ENCODE data around the gene DEAF1.

Gene DEAF1

DNA sequence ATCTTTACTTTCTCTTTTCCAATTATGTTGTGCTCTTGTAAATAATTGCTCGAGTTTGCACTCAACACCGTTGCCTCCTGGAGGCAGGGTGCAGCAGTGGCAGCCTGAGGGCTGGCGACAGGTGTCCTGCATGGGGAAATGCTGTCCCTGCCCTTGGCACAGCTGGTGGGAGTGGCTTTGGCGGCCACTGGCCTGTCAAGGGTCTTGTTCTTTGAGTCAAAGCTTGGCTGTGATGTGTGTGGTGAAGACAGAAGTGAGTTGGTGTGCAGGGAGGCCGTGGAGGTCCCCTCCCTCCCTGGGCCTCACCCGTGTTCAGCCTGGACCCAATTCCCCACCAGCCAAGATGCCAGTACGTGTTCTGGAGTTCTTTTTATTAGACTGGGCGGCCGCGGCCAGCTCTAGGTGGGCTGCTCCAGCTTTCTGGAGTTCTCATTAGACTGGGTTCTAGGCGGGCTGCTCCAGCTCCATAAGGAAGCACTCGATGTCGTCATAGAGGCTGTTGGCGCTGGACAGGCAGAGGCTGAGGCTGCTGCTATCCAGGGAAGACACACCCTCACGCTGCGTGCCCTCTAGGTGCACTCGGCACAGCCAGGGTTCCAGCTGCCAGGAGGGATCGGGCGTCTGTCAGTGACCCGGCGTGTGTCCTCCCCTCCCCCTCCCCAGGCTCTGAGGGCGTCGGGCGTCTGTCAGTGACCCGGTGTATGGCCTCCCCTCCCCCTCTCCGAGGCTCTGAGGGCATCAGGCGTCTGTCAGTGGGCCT is 82.6 kb downstream of the DEAF1 start:
- Histone ChIP-seq H3K27me3 (ENCODE audit: control insufficient read depth, insufficient read depth, low read length, poor library complexity, severe bottlenecking) (no peaks in the 10 kb centered on the region), H3K4me3 (ENCODE audit: insufficient read depth, low read depth, low read length) (no peak overlapping the region), H3K9me3 (ENCODE audit: control insufficient read depth, low read length) (no peaks in the 10 kb centered on the region), H3K36me3 (ENCODE audit: control insufficient read depth, insufficient read depth, low read length) (peaks cover 25% of the 10 kb centered on the region), H3K27ac (ENCODE audit: insufficient read depth, low read depth, low read length, poor library complexity, severe bottlenecking) (no peak overlapping the region), H3K4me1 (ENCODE audit: control insufficient read depth, insufficient read depth, low read length) (peaks cover 7% of the 10 kb centered on the region)
- WGBS, 2 experiments = 88 to 89% methylated on average over 27 of the region's 27 CpGs

DNA sequence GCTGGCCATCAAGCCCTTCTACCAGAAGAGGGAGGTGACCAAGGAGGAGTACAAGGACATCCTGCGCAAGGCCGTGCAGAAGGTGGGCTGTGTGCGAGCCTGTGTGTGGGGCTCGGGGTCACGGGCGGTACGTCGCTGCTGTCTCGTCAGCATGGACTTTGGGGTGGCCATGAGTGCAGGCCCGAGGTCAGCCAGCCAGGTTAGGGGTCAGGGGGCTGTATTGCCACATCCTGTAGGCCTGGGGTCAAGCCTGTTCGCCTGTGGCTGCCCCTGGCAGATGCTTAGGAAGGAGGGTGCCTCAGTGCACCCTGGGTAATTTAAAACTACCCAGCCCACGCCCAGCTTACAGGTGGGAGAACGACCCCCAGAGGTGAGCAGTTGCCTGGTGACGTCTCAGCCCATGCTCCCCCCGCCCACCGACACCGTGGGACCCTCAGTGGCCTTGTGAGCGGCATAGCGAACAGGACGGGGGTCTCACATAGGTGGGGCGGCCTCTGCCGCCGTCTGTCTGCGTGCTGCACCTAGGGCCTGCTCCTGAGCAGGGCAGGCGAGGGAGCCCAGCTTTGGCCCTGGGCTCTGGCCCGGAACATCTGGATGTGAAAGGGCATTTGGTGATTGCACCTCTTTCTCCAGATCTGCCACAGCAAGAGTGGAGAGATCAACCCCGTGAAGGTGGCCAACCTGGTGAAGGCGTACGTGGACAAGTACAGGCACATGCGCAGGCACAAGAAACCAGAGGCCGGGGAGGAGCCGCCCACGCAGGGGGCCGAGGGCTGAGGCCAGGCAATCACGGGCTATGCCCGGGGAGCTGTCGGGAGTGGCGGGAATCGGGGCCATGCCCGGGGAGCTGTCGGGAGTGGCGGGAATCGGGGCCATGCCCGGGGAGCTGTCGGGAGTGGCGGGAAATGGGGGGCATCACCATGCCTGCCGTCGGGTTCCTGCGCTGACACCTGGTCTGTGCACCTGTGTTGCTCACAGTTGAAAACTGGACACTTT is 83.7 kb downstream of the DEAF1 start:
- no peaks in the 10 kb centered on the region for H3K9me3 ChIP-seq (ENCODE audit: control insufficient read depth, low read length)
- peaks cover 32% of the 10 kb centered on the region for H3K36me3 ChIP-seq (ENCODE audit: control insufficient read depth, insufficient read depth, low read length)
- H3K4me3 ChIP-seq (ENCODE audit: insufficient read depth, low read depth, low read length) = no peak overlapping the region
- H3K27me3 ChIP-seq (ENCODE audit: control insufficient read depth, insufficient read depth, low read length, poor library complexity, severe bottlenecking) = no peaks in the 10 kb centered on the region
- no peak overlapping the region for H3K27ac ChIP-seq (ENCODE audit: insufficient read depth, low read depth, low read length, poor library complexity, severe bottlenecking)
- WGBS, 2 experiments = 96% methylated on average over 48 to 49 of the region's 49 CpGs
- peaks cover 7% of the 10 kb centered on the region for H3K4me1 ChIP-seq (ENCODE audit: control insufficient read depth, insufficient read depth, low read length)

DNA sequence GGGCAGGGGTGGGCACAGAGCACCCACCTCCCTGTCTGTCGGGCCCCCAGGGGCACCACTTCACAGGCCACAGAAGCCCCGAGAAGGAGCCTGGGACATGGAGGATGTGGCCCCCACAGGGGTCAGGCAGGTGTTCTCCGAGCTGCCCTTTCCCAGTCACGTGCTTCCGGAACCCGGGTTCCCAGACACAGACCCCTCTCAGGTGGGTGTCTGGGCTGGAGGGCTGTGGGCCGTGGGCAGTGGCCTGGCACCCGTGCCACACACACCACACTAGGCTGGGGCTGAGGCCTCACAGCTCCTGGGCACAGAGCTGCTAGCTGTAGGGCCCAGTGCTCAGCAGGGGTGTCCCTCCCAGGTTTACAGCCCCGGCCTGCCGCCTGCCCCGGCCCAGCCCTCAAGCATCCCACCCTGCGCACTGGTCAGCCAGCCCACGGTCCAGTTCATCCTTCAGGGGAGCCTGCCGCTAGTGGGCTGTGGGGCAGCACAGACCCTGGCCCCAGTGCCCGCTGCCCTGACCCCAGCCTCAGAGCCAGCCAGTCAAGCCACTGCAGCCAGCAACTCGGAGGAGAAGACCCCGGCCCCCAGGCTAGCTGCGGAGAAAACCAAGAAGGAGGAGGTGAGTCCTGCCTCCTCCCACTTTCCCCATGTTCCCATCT is 84.7 kb downstream of the DEAF1 start:
- no peak overlapping the region for H3K27ac ChIP-seq (ENCODE audit: insufficient read depth, low read depth, low read length, poor library complexity, severe bottlenecking)
- H3K27me3 ChIP-seq (ENCODE audit: control insufficient read depth, insufficient read depth, low read length, poor library complexity, severe bottlenecking) = no peaks in the 10 kb centered on the region
- H3K4me1 ChIP-seq (ENCODE audit: control insufficient read depth, insufficient read depth, low read length) = peaks cover 4% of the 10 kb centered on the region
- H3K9me3 ChIP-seq (ENCODE audit: control insufficient read depth, low read length) = no peaks in the 10 kb centered on the region
- H3K4me3 ChIP-seq (ENCODE audit: insufficient read depth, low read depth, low read length) = no peak overlapping the region
- H3K36me3 ChIP-seq (ENCODE audit: control insufficient read depth, insufficient read depth, low read length) = peaks cover 38% of the 10 kb centered on the region
- 95 to 96% methylated on average over 18 of the region's 18 CpGs for WGBS, 2 experiments

DNA sequence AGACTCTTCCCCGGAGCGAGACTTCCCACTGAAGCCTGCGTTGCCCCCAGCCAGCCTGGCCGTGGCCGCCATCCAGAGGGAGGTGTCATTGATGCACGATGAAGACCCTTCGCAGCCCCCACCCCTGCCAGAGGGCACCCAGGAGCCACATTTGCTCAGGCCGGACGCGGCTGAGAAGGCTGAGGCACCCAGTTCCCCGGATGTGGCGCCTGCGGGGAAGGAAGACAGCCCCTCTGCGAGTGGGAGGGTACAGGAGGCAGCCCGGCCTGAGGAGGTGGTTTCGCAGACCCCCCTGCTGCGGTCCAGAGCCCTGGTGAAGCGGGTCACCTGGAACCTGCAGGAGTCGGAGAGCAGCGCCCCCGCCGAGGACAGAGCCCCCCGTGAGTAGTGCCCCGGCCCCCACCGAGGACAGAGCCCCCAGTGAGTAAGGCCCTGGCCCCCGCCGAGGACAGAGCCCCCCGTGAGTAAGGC is 85.6 kb downstream of the DEAF1 start:
- 95 to 96% methylated on average over 28 of the region's 28 CpGs for WGBS, 2 experiments
- Histone ChIP-seq H3K27ac (ENCODE audit: insufficient read depth, low read depth, low read length, poor library complexity, severe bottlenecking) (no peak overlapping the region), H3K27me3 (ENCODE audit: control insufficient read depth, insufficient read depth, low read length, poor library complexity, severe bottlenecking) (no peaks in the 10 kb centered on the region), H3K9me3 (ENCODE audit: control insufficient read depth, low read length) (no peaks in the 10 kb centered on the region), H3K36me3 (ENCODE audit: control insufficient read depth, insufficient read depth, low read length) (peaks cover 47% of the 10 kb centered on the region), H3K4me3 (ENCODE audit: insufficient read depth, low read depth, low read length) (no peak overlapping the region), H3K4me1 (ENCODE audit: control insufficient read depth, insufficient read depth, low read length) (no peaks in the 10 kb centered on the region)

DNA sequence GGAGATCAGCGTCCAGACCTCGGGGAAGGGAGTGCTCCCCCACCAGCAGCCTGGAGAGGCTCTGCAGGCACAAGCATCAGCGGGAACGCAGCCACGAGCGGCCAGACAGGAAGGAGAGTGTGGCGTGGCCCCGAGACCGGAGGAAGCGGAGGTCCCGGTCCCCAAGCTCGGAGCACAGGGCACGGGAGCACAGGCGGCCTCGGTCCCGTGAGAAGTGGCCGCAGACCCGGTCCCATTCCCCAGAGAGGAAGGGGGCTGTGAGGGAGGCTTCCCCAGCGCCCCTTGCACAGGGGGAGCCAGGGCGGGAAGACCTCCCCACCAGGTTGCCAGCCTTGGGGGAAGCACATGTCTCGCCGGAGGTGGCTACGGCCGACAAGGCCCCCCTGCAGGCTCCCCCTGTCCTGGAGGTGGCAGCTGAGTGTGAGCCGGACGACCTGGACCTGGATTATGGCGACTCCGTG is 86.2 kb downstream of the DEAF1 start:
- H3K4me3 ChIP-seq (ENCODE audit: insufficient read depth, low read depth, low read length) = no peak overlapping the region
- no peak overlapping the region for H3K27ac ChIP-seq (ENCODE audit: insufficient read depth, low read depth, low read length, poor library complexity, severe bottlenecking)
- no peaks in the 10 kb centered on the region for H3K27me3 ChIP-seq (ENCODE audit: control insufficient read depth, insufficient read depth, low read length, poor library complexity, severe bottlenecking)
- H3K4me1 ChIP-seq (ENCODE audit: control insufficient read depth, insufficient read depth, low read length) = no peaks in the 10 kb centered on the region
- WGBS, 2 experiments = 94% methylated on average over 28 of the region's 28 CpGs
- peaks cover 52% of the 10 kb centered on the region for H3K36me3 ChIP-seq (ENCODE audit: control insufficient read depth, insufficient read depth, low read length)
- H3K9me3 ChIP-seq (ENCODE audit: control insufficient read depth, low read length) = no peaks in the 10 kb centered on the region

DNA sequence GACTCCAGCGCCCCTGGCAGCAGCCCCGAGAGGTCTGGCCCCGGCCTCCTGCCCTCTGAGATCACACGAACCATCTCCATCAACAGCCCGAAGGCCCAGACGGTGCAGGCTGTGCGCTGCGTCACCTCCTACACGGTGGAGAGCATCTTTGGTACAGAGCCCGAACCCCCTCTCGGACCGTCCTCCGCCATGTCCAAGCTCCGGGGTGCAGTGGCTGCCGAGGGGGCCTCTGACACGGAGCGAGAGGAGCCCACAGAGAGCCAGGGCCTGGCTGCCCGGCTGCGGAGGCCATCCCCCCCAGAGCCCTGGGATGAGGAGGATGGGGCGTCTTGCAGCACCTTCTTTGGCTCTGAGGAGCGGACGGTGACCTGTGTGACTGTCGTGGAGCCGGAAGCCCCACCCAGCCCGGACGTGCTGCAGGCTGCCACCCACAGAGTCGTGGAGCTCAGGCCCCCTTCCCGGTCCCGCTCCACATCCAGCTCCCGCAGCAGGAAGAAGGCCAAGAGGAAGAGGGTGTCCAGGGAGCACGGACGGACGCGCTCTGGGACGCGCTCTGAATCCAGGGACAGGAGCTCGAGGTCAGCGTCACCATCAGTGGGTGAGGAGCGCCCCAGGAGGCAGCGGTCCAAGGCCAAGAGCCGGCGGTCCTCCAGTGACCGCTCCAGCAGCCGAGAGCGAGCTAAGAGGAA is 86.9 kb downstream of the DEAF1 start:
- H3K27ac ChIP-seq (ENCODE audit: insufficient read depth, low read depth, low read length, poor library complexity, severe bottlenecking) = no peak overlapping the region
- no peaks in the 10 kb centered on the region for H3K4me1 ChIP-seq (ENCODE audit: control insufficient read depth, insufficient read depth, low read length)
- peaks cover 53% of the 10 kb centered on the region for H3K36me3 ChIP-seq (ENCODE audit: control insufficient read depth, insufficient read depth, low read length)
- no peak overlapping the region for H3K4me3 ChIP-seq (ENCODE audit: insufficient read depth, low read depth, low read length)
- no peaks in the 10 kb centered on the region for H3K9me3 ChIP-seq (ENCODE audit: control insufficient read depth, low read length)
- 95 to 96% methylated on average over 45 of the region's 45 CpGs for WGBS, 2 experiments
- no peaks in the 10 kb centered on the region for H3K27me3 ChIP-seq (ENCODE audit: control insufficient read depth, insufficient read depth, low read length, poor library complexity, severe bottlenecking)

DNA sequence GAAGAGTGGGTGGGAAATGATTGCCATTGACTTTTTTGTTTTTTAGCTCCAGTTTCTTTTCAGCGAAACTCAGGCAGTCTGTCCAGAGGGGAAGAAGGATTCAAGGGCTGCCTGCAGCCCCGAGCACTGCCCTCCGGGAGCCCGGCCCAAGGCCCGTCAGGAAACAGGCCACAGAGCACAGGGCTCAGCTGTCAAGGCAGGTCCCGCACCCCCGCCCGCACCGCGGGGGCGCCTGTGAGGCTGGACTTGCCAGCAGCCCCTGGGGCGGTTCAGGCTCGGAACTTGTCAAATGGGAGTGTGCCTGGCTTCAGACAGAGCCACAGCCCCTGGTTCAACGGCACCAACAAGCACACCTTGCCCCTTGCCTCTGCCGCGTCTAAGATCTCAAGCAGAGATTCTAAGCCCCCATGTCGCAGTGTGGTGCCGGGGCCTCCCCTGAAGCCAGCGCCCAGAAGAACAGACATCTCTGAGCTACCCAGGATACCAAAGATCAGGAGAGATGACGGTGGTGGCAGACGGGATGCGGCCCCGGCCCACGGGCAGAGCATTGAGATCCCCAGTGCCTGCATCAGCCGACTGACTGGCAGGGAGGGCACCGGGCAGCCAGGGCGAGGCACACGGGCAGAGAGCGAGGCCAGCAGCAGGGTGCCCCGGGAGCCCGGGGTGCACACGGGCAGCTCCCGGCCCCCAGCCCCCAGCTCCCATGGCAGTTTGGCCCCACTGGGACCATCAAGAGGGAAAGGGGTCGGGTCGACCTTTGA is 87.8 kb downstream of the DEAF1 start:
- Histone ChIP-seq H3K9me3 (ENCODE audit: control insufficient read depth, low read length) (no peaks in the 10 kb centered on the region), H3K27ac (ENCODE audit: insufficient read depth, low read depth, low read length, poor library complexity, severe bottlenecking) (no peak overlapping the region), H3K27me3 (ENCODE audit: control insufficient read depth, insufficient read depth, low read length, poor library complexity, severe bottlenecking) (no peaks in the 10 kb centered on the region), H3K36me3 (ENCODE audit: control insufficient read depth, insufficient read depth, low read length) (peaks cover 53% of the 10 kb centered on the region), H3K4me1 (ENCODE audit: control insufficient read depth, insufficient read depth, low read length) (no peaks in the 10 kb centered on the region), H3K4me3 (ENCODE audit: insufficient read depth, low read depth, low read length) (no peak overlapping the region)
- WGBS, 2 experiments = 96 to 97% methylated on average over 35 of the region's 35 CpGs

DNA sequence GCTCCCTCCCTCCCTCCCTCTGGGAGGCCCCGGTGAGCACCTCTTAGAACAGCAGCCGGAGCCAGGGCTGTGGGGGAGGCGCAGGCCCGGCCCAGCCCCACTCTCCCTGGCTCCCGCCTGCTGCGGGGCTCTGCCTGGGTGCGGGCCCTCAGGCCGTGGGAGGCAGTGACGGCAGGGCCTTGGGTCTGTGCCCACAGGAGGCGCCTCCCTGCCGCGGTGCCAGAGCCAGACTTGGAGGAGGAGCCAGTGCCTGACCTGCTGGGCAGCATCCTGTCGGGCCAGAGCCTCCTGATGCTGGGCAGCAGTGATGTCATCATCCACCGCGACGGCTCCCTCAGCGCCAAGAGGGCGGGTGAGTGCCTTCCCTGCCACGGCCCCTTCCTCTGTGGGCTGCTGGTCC is 88.8 kb downstream of the DEAF1 start:
- Histone ChIP-seq H3K27ac (ENCODE audit: insufficient read depth, low read depth, low read length, poor library complexity, severe bottlenecking) (no peak overlapping the region), H3K4me3 (ENCODE audit: insufficient read depth, low read depth, low read length) (no peak overlapping the region), H3K4me1 (ENCODE audit: control insufficient read depth, insufficient read depth, low read length) (no peaks in the 10 kb centered on the region), H3K27me3 (ENCODE audit: control insufficient read depth, insufficient read depth, low read length, poor library complexity, severe bottlenecking) (no peaks in the 10 kb centered on the region), H3K9me3 (ENCODE audit: control insufficient read depth, low read length) (no peaks in the 10 kb centered on the region), H3K36me3 (ENCODE audit: control insufficient read depth, insufficient read depth, low read length) (peaks cover 59% of the 10 kb centered on the region)
- 95 to 97% methylated on average over 19 of the region's 19 CpGs for WGBS, 2 experiments

Data from ectodermal cell (in vitro differentiated cells).